ENCODE results near the gene FXYD5.

Gene FXYD5

GRCh38 chr19:35154525-35155406 lies at the start of gene FXYD5:
Gene FXYD5 (plus strand): TSS chr19:35154735. CDS start chr19:35155551, 816 bp downstream.
- TF ChIP-seq GATA3 (IDR thresholded peaks at IDR 0.05; ENCODE audit: low read depth, low read length) (no peak), GATA2 (IDR thresholded peaks at IDR 0.05; ENCODE audit: low read depth, low read length) (no peak)

GRCh38 chr19:35105047-35105410 lies 49.5 kb upstream of the FXYD5 start:
- TF ChIP-seq GATA2 (IDR thresholded peaks at IDR 0.05; ENCODE audit: low read depth, low read length), result no peak
- no peak for TF ChIP-seq GATA3 (IDR thresholded peaks at IDR 0.05; ENCODE audit: low read depth, low read length)

- TF ChIP-seq GATA3 (IDR thresholded peaks at IDR 0.05; ENCODE audit: low read depth, low read length), result no peak
- TF ChIP-seq GATA2 (IDR thresholded peaks at IDR 0.05; ENCODE audit: low read depth, low read length), result no peak
These were observed 48.9 kb upstream of the FXYD5 start for GRCh38 chr19:35105411-35106290.

- TF ChIP-seq GATA3 (IDR thresholded peaks at IDR 0.05; ENCODE audit: low read depth, low read length), result no peak
- no peak for TF ChIP-seq GATA2 (IDR thresholded peaks at IDR 0.05; ENCODE audit: low read depth, low read length)
These were observed 48.3 kb upstream of the FXYD5 start for GRCh38 chr19:35106291-35106583.

- TF ChIP-seq GATA2 (IDR thresholded peaks at IDR 0.05; ENCODE audit: low read depth, low read length) (no peak), GATA3 (IDR thresholded peaks at IDR 0.05; ENCODE audit: low read depth, low read length) (no peak)
These were observed 47.5 kb upstream of the FXYD5 start for GRCh38 chr19:35106898-35107541.

- TF ChIP-seq GATA3 (IDR thresholded peaks at IDR 0.05; ENCODE audit: low read depth, low read length) (no peak), GATA2 (IDR thresholded peaks at IDR 0.05; ENCODE audit: low read depth, low read length) (no peak)
These were observed 47.0 kb upstream of the FXYD5 start for GRCh38 chr19:35107545-35107944.

GRCh38 chr19:35108730-35109129 lies 45.8 kb upstream of the FXYD5 start:
- TF ChIP-seq GATA2 (IDR thresholded peaks at IDR 0.05; ENCODE audit: low read depth, low read length) (no peak), GATA3 (IDR thresholded peaks at IDR 0.05; ENCODE audit: low read depth, low read length) (no peak)

GRCh38 chr19:35109395-35110112 lies 45.0 kb upstream of the FXYD5 start:
- TF ChIP-seq GATA2 (IDR thresholded peaks at IDR 0.05; ENCODE audit: low read depth, low read length), result no peak
- TF ChIP-seq GATA3 (IDR thresholded peaks at IDR 0.05; ENCODE audit: low read depth, low read length), result no peak

- TF ChIP-seq GATA2 (IDR thresholded peaks at IDR 0.05; ENCODE audit: low read depth, low read length) (no peak), GATA3 (IDR thresholded peaks at IDR 0.05; ENCODE audit: low read depth, low read length) (no peak)
These were observed 43.6 kb upstream of the FXYD5 start for GRCh38 chr19:35110974-35111373.

- TF ChIP-seq GATA3 (IDR thresholded peaks at IDR 0.05; ENCODE audit: low read depth, low read length) (no peak), GATA2 (IDR thresholded peaks at IDR 0.05; ENCODE audit: low read depth, low read length) (no peak)
These were observed 41.4 kb upstream of the FXYD5 start for GRCh38 chr19:35112995-35113688.

- no peak for TF ChIP-seq GATA3 (IDR thresholded peaks at IDR 0.05; ENCODE audit: low read depth, low read length)
- no peak for TF ChIP-seq GATA2 (IDR thresholded peaks at IDR 0.05; ENCODE audit: low read depth, low read length)
These were observed 40.0 kb upstream of the FXYD5 start for GRCh38 chr19:35114353-35115176.

GRCh38 chr19:35115177-35115951 lies 39.2 kb upstream of the FXYD5 start, which contains the start of gene FXYD3:
Gene FXYD3 (plus strand): TSS chr19:35115823. CDS start chr19:35119377, 3,554 bp downstream.
- TF ChIP-seq GATA3 (IDR thresholded peaks at IDR 0.05; ENCODE audit: low read depth, low read length) (no peak), GATA2 (IDR thresholded peaks at IDR 0.05; ENCODE audit: low read depth, low read length) (no peak)

Measured in SH-SY5Y (cell line).